Fibroblast of lung (primary cell): ENCODE data around the gene DTYMK.

Source experiments
- EZH2 ChIP-seq: IDR thresholded peaks from 2 replicates; pipeline ENCODE4 v1.5.1; 2012; ENCODE audit warnings: low read length, control low read depth, mild to moderate bottlenecking; ENCODE audit errors: missing control alignments
- TF ChIP-seq, protein P1 (sequence below), 2 donors: IDR thresholded peaks in 1 of 2; conservative IDR thresholded peaks in 1 of 2; 1 replicate in 1 of 2; 2 replicates in 1 of 2; pipeline ENCODE4 v1.5.1; 2011 to 2012; ENCODE audit warnings: low read length in 2 of 2, control low read depth in 1 of 2, inconsistent platforms in 1 of 2, low read depth in 1 of 2, mild to moderate bottlenecking in 1 of 2

DNA sequence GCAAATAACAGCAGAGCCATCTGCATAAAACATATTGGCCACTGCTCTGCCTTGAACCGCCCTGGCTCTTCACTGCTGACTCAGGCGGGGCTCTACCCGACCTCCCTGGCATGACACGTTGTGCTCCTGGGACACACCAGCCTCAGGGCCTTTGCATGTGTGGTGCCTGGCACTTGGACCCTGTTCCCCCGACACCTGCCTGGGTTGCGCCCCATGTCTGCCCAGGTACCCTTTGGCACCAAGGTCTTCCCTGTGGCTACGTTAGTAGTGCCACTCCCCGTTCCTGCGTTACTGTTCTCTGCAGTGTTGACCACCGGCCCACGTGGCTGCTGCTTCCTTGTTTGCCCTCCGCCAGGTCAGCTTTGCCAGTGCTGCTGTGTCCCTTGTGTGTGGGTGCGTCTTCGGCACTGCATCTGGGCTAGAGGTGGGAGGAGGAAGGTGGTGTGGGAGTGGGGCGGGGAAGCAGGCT is 28.8 kb downstream of the DTYMK start:
- TF ChIP-seq, protein P1, sequence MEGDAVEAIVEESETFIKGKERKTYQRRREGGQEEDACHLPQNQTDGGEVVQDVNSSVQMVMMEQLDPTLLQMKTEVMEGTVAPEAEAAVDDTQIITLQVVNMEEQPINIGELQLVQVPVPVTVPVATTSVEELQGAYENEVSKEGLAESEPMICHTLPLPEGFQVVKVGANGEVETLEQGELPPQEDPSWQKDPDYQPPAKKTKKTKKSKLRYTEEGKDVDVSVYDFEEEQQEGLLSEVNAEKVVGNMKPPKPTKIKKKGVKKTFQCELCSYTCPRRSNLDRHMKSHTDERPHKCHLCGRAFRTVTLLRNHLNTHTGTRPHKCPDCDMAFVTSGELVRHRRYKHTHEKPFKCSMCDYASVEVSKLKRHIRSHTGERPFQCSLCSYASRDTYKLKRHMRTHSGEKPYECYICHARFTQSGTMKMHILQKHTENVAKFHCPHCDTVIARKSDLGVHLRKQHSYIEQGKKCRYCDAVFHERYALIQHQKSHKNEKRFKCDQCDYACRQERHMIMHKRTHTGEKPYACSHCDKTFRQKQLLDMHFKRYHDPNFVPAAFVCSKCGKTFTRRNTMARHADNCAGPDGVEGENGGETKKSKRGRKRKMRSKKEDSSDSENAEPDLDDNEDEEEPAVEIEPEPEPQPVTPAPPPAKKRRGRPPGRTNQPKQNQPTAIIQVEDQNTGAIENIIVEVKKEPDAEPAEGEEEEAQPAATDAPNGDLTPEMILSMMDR (conservative IDR thresholded peaks at IDR 0.05 in 1 of 2, IDR thresholded peaks at IDR 0.05 in 1 of 2; ENCODE audit: low read depth in 1 of 2, low read length in 2 of 2): no peak
- TF ChIP-seq EZH2: no peak
